Osteocyte (in vitro differentiated cells): ENCODE results near the gene PF4V1. TPM values are rescaled to one million over a fixed set of nuclear protein-coding genes. Genes with fewer than 3 reads are reported as not detected.

Source experiments
- DNase-seq: peaks from one replicate; pipeline ENCODE4 v3.0.0; 2021; ENCODE audit warnings: mixed read lengths; ENCODE audit not compliant: unreplicated experiment; ENCODE audit errors: extremely low spot score
- H3K27ac Mint-ChIP-seq: one replicate; pipeline ENCODE4 v1.8.0; 2021; ENCODE audit warnings: mild to moderate bottlenecking, mixed read lengths; ENCODE audit not compliant: unreplicated experiment
- H3K27me3 Mint-ChIP-seq: one replicate; pipeline ENCODE4 v1.8.0; 2021; ENCODE audit warnings: mixed read lengths; ENCODE audit not compliant: unreplicated experiment
- H3K36me3 Mint-ChIP-seq: one replicate; pipeline ENCODE4 v1.8.0; 2021; ENCODE audit warnings: mixed read lengths; ENCODE audit not compliant: unreplicated experiment
- H3K4me1 Mint-ChIP-seq: one replicate; pipeline ENCODE4 v1.8.0; 2021; ENCODE audit warnings: mixed read lengths; ENCODE audit not compliant: unreplicated experiment
- H3K4me3 Mint-ChIP-seq: one replicate; pipeline ENCODE4 v1.8.0; 2021; ENCODE audit warnings: mild to moderate bottlenecking, moderate library complexity, mixed read lengths; ENCODE audit not compliant: unreplicated experiment
- H3K9me3 Mint-ChIP-seq: one replicate; pipeline ENCODE4 v1.8.0; 2021; ENCODE audit warnings: mixed read lengths; ENCODE audit not compliant: unreplicated experiment
- CTCF ChIP-seq: fragments of 200-600 bp; sonication (generic); IDR thresholded peaks from 2 replicates; pipeline ENCODE4 v1.5.0; 2021; ENCODE audit warnings: antibody characterized with exemption, mild to moderate bottlenecking, moderate library complexity
- total RNA-seq: library from RNA; stranded (reverse); gene quantifications from 2 replicates; pipeline ENCODE4 v1.2.1, GENCODE V29; 2021

PF4V1 gene
- total RNA-seq, 1 donor from 2014 or later, result not detected

DNA sequence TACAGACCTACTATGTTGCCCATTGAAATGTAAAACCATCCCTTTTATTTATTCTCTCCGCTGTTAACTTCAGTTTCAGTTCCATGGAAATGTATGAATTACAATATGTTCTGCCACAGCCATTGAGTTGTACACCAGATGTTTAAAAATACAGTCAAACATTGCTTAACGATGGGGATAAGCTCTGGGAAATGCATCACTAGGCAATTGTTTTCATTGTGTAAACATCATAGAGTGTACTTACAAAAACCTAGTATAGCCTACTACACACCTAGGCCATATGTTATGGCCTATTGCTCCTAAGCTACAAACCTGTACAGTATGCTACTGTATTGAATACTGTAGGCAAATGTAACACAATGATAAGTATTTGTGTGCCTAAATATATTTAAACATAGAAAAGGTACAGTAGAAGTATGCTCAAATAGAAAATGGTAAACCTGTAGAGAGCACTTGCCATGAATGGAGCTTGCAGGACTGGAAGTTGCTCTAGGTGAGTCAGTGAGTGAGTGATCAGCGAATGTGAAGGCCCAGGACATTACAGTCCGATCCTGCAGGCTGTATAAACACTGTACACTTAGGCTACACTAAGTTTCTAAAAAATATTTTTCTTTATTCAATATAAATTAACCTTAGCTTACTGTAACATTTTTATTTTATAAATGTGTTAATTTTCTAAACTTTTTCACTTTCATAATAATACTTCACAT is 2.7 kb upstream of the PF4V1 start:
- Mint-ChIP-seq H3K4me3 (no peak overlapping the region), H3K4me1 (peaks cover 27% of the 10 kb centered on the region), H3K27ac (no peak overlapping the region), H3K36me3 (no peaks in the 10 kb centered on the region), H3K9me3 (no peaks in the 10 kb centered on the region), H3K27me3 (no peaks in the 10 kb centered on the region)
- no peak for DNase-seq
- no peak for TF ChIP-seq CTCF

- H3K27me3 Mint-ChIP-seq, result no peaks in the 10 kb centered on the region
- no peaks in the 10 kb centered on the region for H3K9me3 Mint-ChIP-seq
- DNase-seq, result no peak
- H3K36me3 Mint-ChIP-seq, result no peaks in the 10 kb centered on the region
- no peak overlapping the region for H3K4me3 Mint-ChIP-seq
- no peak for TF ChIP-seq CTCF
- no peak overlapping the region for H3K27ac Mint-ChIP-seq
- peaks cover 36% of the 10 kb centered on the region for H3K4me1 Mint-ChIP-seq
These were observed 1.8 kb upstream of the PF4V1 start for GRCh38 chr4:73851293-73851692.

DNA sequence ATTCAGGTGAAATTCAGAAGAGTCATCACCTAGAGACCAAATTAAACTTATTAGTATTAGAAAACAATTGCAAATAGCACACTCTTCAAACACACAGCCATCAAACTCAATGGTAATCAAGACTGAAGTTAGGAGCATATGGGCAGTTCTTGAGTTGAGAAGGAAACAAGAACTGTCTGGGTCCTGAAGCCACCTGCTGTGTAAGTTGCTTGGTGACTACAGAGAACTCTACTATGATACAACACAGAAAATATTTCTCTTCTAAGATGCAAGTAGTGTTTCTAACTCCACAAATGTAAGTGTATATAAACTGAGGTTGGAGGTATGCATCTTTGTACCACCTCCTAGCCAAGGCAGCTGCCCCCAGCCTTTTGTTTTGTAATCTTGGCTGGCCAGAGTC is 325 bp upstream of the PF4V1 start:
- no peaks in the 10 kb centered on the region for H3K9me3 Mint-ChIP-seq
- H3K4me3 Mint-ChIP-seq, result no peak overlapping the region
- H3K27me3 Mint-ChIP-seq, result no peaks in the 10 kb centered on the region
- no peak overlapping the region for H3K27ac Mint-ChIP-seq
- no peak for TF ChIP-seq CTCF
- no peaks in the 10 kb centered on the region for H3K36me3 Mint-ChIP-seq
- H3K4me1 Mint-ChIP-seq, result peaks cover 43% of the 10 kb centered on the region
- no peak for DNase-seq

- no peak for DNase-seq
- H3K27me3 Mint-ChIP-seq, result no peaks in the 10 kb centered on the region
- peaks cover 44% of the 10 kb centered on the region for H3K4me1 Mint-ChIP-seq
- no peak overlapping the region for H3K4me3 Mint-ChIP-seq
- H3K36me3 Mint-ChIP-seq, result no peaks in the 10 kb centered on the region
- no peaks in the 10 kb centered on the region for H3K9me3 Mint-ChIP-seq
- TF ChIP-seq CTCF, result no peak
- no peak overlapping the region for H3K27ac Mint-ChIP-seq
These were observed 800 bp downstream of the PF4V1 start for GRCh38 chr4:73853718-73854473.

DNA sequence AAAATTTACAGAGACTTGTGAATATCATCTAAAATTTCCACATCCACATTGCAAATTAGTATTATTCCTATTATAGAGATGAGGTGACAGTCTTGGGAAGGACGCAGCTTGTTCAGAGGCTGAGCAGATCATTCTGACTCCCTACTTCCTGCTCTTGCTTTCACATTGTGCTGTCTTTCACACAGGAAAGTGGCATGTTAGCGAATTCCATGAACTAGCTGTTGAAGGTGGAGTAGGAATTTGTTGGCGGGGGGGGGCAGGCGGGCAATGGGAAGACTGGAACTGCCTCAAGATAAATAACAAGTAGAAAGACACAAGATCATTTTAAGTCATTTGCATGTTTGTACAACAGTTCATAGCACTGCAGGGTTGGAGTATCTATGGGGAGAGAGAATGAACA is 2.3 kb downstream of the PF4V1 start:
- no peak overlapping the region for H3K4me3 Mint-ChIP-seq
- peak overlapping the region; percentile 94 for H3K27ac Mint-ChIP-seq
- TF ChIP-seq CTCF, result no peak
- DNase-seq, result no peak
- peaks cover 51% of the 10 kb centered on the region for H3K4me1 Mint-ChIP-seq
- H3K27me3 Mint-ChIP-seq, result no peaks in the 10 kb centered on the region
- no peaks in the 10 kb centered on the region for H3K9me3 Mint-ChIP-seq
- no peaks in the 10 kb centered on the region for H3K36me3 Mint-ChIP-seq
